ENCODE results near the gene SPINK2.

DNA sequence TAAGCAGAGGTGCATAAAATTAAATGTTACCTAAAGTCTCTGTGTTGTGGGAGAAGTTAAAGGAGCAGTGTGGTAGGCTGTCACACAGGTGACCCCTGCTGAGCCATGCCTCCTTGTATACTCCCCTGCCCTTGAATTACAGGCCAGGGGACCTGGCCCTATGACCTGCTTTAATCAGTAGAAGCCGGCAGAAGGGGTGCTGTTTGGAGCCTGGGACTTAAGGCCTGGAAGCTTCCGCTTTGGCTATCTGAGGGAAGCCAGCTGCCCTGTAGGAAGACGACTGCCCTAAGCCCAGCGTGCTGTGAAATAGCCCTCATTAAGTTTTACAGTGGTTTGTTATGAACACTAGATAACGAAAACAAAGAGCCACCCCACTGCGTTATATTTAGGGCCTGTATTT, 34.1 kb downstream of the SPINK2 start:
- TF ChIP-seq CTCF (IDR thresholded peaks at IDR 0.05) (no peak), POLR2AphosphoS5 (IDR thresholded peaks at IDR 0.05) (no peak)
